HEK293 (cell line): Measurements from ENCODE around the gene BICD1.

Experiments
- CTCF ChIP-seq: fragments of 450-650 bp; formaldehyde crosslinking; IDR thresholded peaks from 2 replicates; pipeline ENCODE4 v1.5.1; 2016; ENCODE audit warnings: missing biosample characterization, missing genetic modification characterization
- GLIS1 ChIP-seq: fragments of 450-650 bp; formaldehyde crosslinking; IDR thresholded peaks from 2 replicates; pipeline ENCODE4 v1.5.1; 2016; ENCODE audit warnings: missing biosample characterization, missing genetic modification characterization
- HOXA7 ChIP-seq: sonication (generic); formaldehyde crosslinking; IDR thresholded peaks from 2 replicates; pipeline ENCODE4 v1.8.1; 2022; ENCODE audit warnings: missing genetic modification reagents, borderline replicate concordance
- KLF1 ChIP-seq: fragments of 450-650 bp; formaldehyde crosslinking; IDR thresholded peaks from 2 replicates; pipeline ENCODE4 v1.5.1; 2016; ENCODE audit warnings: missing biosample characterization, missing genetic modification characterization
- KLF10 ChIP-seq: fragments of 450-650 bp; IDR thresholded peaks from 2 replicates; pipeline ENCODE4 v1.5.1; 2018; ENCODE audit warnings: missing biosample characterization, mild to moderate bottlenecking, missing genetic modification characterization
- KLF16 ChIP-seq: fragments of 450-650 bp; formaldehyde crosslinking; IDR thresholded peaks from 2 replicates; pipeline ENCODE4 v1.5.1; 2017; ENCODE audit warnings: missing biosample characterization, missing genetic modification characterization
- KLF9 ChIP-seq: fragments of 450-650 bp; formaldehyde crosslinking; IDR thresholded peaks from 2 replicates; pipeline ENCODE4 v1.5.1; 2016; ENCODE audit warnings: missing biosample characterization, missing genetic modification characterization, low read depth
- PBX3 ChIP-seq: sonication (generic); formaldehyde crosslinking; IDR thresholded peaks from 2 replicates; pipeline ENCODE4 v1.8.1; 2022; ENCODE audit warnings: mild to moderate bottlenecking, moderate library complexity, missing genetic modification reagents
- SCRT1 ChIP-seq: fragments of 450-650 bp; formaldehyde crosslinking; IDR thresholded peaks from 2 replicates; pipeline ENCODE4 v1.5.1; 2016; ENCODE audit warnings: missing biosample characterization, missing genetic modification characterization, borderline replicate concordance
- ZBTB1 ChIP-seq: fragments of 450-650 bp; formaldehyde crosslinking; IDR thresholded peaks from 2 replicates; pipeline ENCODE4 v1.5.1; 2016; ENCODE audit warnings: missing biosample characterization, missing genetic modification characterization
- ZBTB44 ChIP-seq: fragments of 450-650 bp; IDR thresholded peaks from 2 replicates; pipeline ENCODE4 v1.5.1; 2018; ENCODE audit warnings: missing biosample characterization, mild to moderate bottlenecking, missing genetic modification characterization
- ZBTB6 ChIP-seq: fragments of 450-650 bp; formaldehyde crosslinking; IDR thresholded peaks from 2 replicates; pipeline ENCODE4 v1.5.1; 2017; ENCODE audit warnings: missing biosample characterization, missing genetic modification characterization
- ZFHX2 ChIP-seq: fragments of 450-650 bp; formaldehyde crosslinking; conservative IDR thresholded peaks from 2 replicates; pipeline ENCODE4 v1.5.1; 2016; ENCODE audit warnings: missing biosample characterization, missing genetic modification characterization
- ZFP69B ChIP-seq: fragments of 450-650 bp; formaldehyde crosslinking; IDR thresholded peaks from 2 replicates; pipeline ENCODE4 v1.5.1; 2016; ENCODE audit warnings: missing biosample characterization, missing genetic modification characterization
- ZNF16 ChIP-seq: fragments of 450-650 bp; formaldehyde crosslinking; IDR thresholded peaks from 2 replicates; pipeline ENCODE4 v1.5.1; 2016; ENCODE audit warnings: low read depth, missing biosample characterization, missing genetic modification characterization
- ZNF221 ChIP-seq: fragments of 450-650 bp; formaldehyde crosslinking; IDR thresholded peaks from 2 replicates; pipeline ENCODE4 v1.5.1; 2017; ENCODE audit warnings: missing biosample characterization, missing genetic modification characterization, borderline replicate concordance
- ZNF24 ChIP-seq: fragments of 450-650 bp; formaldehyde crosslinking; IDR thresholded peaks from 2 replicates; pipeline ENCODE4 v1.5.1; 2016; ENCODE audit warnings: missing biosample characterization, missing genetic modification characterization
- ZNF366 ChIP-seq: fragments of 450-650 bp; formaldehyde crosslinking; conservative IDR thresholded peaks from 2 replicates; pipeline ENCODE4 v1.5.1; 2016; ENCODE audit warnings: missing biosample characterization, missing genetic modification characterization
- ZNF501 ChIP-seq: fragments of 450-650 bp; formaldehyde crosslinking; IDR thresholded peaks from 2 replicates; pipeline ENCODE4 v1.5.1; 2016; ENCODE audit warnings: missing biosample characterization, missing genetic modification characterization
- ZNF623 ChIP-seq: fragments of 450-650 bp; formaldehyde crosslinking; IDR thresholded peaks from 2 replicates; pipeline ENCODE4 v1.5.1; 2016; ENCODE audit warnings: missing biosample characterization, missing genetic modification characterization
- ZNF843 ChIP-seq: fragments of 450-650 bp; formaldehyde crosslinking; IDR thresholded peaks from 2 replicates; pipeline ENCODE4 v1.5.1; 2016; ENCODE audit warnings: missing biosample characterization, missing genetic modification characterization
- ZXDB ChIP-seq: fragments of 450-650 bp; formaldehyde crosslinking; IDR thresholded peaks from 2 replicates; pipeline ENCODE4 v1.5.1; 2016; ENCODE audit warnings: missing biosample characterization, missing genetic modification characterization
- TF ChIP-seq, protein P1 (sequence below): fragments of 450-650 bp; formaldehyde crosslinking; IDR thresholded peaks from 2 replicates; pipeline ENCODE4 v1.5.1; 2016; ENCODE audit warnings: missing biosample characterization, missing genetic modification characterization
- TF ChIP-seq, protein P2 (sequence below): fragments of 450-650 bp; formaldehyde crosslinking; IDR thresholded peaks from 2 replicates; pipeline ENCODE4 v1.5.1; 2016; ENCODE audit warnings: missing biosample characterization, missing genetic modification characterization
- TF ChIP-seq, protein P3 (sequence below): fragments of 450-650 bp; formaldehyde crosslinking; IDR thresholded peaks from 2 replicates; pipeline ENCODE4 v1.5.1; 2016; ENCODE audit warnings: missing biosample characterization, missing genetic modification characterization
- TF ChIP-seq, protein P4 (sequence below): fragments of 450-650 bp; formaldehyde crosslinking; IDR thresholded peaks from 2 replicates; pipeline ENCODE4 v1.5.1; 2016; ENCODE audit warnings: missing biosample characterization, missing genetic modification characterization

The BICD1 gene

GRCh38 chr12:32399370-32400113, 292.9 kb downstream of the BICD1 start, which contains the start of gene FGD4 (continued):
- TF ChIP-seq, protein P1, sequence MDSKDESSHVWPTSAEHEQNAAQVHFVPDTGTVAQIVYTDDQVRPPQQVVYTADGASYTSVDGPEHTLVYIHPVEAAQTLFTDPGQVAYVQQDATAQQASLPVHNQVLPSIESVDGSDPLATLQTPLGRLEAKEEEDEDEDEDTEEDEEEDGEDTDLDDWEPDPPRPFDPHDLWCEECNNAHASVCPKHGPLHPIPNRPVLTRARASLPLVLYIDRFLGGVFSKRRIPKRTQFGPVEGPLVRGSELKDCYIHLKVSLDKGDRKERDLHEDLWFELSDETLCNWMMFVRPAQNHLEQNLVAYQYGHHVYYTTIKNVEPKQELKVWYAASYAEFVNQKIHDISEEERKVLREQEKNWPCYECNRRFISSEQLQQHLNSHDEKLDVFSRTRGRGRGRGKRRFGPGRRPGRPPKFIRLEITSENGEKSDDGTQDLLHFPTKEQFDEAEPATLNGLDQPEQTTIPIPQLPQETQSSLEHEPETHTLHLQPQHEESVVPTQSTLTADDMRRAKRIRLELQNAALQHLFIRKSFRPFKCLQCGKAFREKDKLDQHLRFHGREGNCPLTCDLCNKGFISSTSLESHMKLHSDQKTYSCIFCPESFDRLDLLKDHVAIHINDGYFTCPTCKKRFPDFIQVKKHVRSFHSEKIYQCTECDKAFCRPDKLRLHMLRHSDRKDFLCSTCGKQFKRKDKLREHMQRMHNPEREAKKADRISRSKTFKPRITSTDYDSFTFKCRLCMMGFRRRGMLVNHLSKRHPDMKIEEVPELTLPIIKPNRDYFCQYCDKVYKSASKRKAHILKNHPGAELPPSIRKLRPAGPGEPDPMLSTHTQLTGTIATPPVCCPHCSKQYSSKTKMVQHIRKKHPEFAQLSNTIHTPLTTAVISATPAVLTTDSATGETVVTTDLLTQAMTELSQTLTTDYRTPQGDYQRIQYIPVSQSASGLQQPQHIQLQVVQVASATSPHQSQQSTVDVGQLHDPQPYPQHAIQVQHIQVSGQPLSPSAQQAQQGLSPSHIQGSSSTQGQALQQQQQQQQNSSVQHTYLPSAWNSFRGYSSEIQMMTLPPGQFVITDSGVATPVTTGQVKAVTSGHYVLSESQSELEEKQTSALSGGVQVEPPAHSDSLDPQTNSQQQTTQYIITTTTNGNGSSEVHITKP = peak; percentile 89
- TF ChIP-seq KLF9 (tag by site-specific recombination) (peak; percentile 75), CTCF (tag by site-specific recombination) (peak; percentile 100), ZNF366 (tag by site-specific recombination) (peak; percentile 77), ZNF16 (tag by site-specific recombination) (no peak), ZBTB6 (tag by site-specific recombination) (peak; percentile 73; the same call in 1 of the 2 replicates), KLF10 (peak; percentile 61; the same call in 1 of the 2 replicates), ZFHX2 (tag by site-specific recombination) (peak; percentile 80), ZNF24 (tag by site-specific recombination) (peak; percentile 60; the same call in 1 of the 2 replicates), ZFP69B (tag by site-specific recombination) (peak; percentile 47; the same call in 1 of the 2 replicates), GLIS1 (tag by site-specific recombination) (peak; percentile 87), ZXDB (tag by site-specific recombination) (peak; percentile 87), ZNF843 (tag by site-specific recombination) (peak; percentile 74), ZNF221 (tag by site-specific recombination) (no peak), KLF1 (peak; percentile 77), ZBTB1 (tag by site-specific recombination) (peak; percentile 79; the same call in 1 of the 2 replicates), ZNF501 (tag by site-specific recombination) (peak; percentile 94), ZBTB44 (peak; percentile 94), KLF16 (tag by site-specific recombination) (peak; percentile 87; the same call in 1 of the 2 replicates), PBX3 (CRISPR knock-in tag) (peak; percentile 75; the same call in 1 of the 2 replicates), ZNF623 (tag by site-specific recombination) (no peak), SCRT1 (0 out of 2 replicates have a peak, but pooled peaks have one; percentile 20), HOXA7 (CRISPR knock-in tag) (no peak)
- TF ChIP-seq, protein P2, sequence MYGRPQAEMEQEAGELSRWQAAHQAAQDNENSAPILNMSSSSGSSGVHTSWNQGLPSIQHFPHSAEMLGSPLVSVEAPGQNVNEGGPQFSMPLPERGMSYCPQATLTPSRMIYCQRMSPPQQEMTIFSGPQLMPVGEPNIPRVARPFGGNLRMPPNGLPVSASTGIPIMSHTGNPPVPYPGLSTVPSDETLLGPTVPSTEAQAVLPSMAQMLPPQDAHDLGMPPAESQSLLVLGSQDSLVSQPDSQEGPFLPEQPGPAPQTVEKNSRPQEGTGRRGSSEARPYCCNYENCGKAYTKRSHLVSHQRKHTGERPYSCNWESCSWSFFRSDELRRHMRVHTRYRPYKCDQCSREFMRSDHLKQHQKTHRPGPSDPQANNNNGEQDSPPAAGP (tag by site-specific recombination) = peak; percentile 88
- TF ChIP-seq, protein P3, sequence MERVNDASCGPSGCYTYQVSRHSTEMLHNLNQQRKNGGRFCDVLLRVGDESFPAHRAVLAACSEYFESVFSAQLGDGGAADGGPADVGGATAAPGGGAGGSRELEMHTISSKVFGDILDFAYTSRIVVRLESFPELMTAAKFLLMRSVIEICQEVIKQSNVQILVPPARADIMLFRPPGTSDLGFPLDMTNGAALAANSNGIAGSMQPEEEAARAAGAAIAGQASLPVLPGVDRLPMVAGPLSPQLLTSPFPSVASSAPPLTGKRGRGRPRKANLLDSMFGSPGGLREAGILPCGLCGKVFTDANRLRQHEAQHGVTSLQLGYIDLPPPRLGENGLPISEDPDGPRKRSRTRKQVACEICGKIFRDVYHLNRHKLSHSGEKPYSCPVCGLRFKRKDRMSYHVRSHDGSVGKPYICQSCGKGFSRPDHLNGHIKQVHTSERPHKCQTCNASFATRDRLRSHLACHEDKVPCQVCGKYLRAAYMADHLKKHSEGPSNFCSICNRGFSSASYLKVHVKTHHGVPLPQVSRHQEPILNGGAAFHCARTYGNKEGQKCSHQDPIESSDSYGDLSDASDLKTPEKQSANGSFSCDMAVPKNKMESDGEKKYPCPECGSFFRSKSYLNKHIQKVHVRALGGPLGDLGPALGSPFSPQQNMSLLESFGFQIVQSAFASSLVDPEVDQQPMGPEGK (tag by site-specific recombination) = peak; percentile 95
- TF ChIP-seq, protein P4, sequence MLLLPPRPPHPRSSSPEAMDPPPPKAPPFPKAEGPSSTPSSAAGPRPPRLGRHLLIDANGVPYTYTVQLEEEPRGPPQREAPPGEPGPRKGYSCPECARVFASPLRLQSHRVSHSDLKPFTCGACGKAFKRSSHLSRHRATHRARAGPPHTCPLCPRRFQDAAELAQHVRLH (tag by site-specific recombination) = peak; percentile 81; the same call in 1 of the 2 replicates
